Activated CD4-positive, alpha-beta T cell treated with anti-CD3 and anti-CD28 coated beads, Interleukin-2, amount 50 U/mL, for 4 hours (primary cell): Measurements from ENCODE around the gene ZNF518B.

Experiments
- DNase-seq, 2 experiments: peaks; one replicate each; pipeline ENCODE4 v3.0.0-alpha.2; 2020

ZNF518B gene

DNA sequence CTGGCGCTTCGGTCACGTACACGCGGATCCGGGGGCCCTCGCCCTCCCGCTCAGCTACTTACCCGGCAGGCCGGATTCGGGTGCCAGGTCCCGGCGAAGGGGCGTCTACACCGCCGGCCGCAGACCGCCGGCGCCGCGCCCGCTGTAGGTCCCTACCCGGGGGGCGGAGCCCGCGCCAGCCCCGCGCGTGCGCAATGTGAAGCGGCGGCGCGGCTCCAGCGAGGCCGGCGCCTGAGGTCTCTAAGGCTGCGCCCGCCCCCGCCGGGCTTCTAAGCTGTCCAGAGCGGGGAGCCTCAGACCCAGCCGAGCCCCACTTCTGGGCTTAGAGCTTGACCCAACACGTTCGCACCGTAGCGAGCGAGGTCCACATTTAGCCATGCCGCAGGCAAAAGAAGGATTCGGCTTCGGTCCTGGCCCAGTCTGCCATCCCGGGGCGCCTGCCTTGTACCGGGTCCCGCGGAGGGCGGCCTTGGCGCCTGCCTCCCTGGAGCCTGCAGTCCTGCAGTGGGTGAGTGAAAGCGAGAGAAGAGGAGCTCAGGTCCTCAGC is at the start of gene ZNF518B:
ZNF518B (minus strand) TSS at position 172 of the 547 bp plus-strand sequence. CDS start 11,098 bp downstream, outside the sequence.
- DNase-seq: peak; percentile 57 to 62

DNA sequence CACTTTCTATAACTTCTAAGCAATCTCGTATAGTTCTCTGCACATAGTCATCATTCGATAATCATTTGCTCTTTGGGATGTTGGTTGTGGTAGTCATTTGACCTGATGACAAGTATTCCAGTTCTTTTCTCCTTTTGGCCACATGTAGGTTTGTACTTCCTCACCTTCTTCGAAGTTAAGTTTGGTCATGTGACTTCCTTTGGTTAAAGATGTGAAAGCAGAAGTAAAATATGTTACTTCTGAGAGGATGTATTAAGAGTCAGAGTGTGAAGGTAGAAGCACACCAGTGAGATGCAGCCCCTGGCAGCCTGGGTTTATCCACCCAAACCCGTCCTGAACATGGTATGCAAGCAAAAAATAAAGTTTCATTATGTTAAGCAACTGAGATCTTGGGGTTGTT is 48.9 kb upstream of the ZNF518B start:
- no peak for DNase-seq

DNA sequence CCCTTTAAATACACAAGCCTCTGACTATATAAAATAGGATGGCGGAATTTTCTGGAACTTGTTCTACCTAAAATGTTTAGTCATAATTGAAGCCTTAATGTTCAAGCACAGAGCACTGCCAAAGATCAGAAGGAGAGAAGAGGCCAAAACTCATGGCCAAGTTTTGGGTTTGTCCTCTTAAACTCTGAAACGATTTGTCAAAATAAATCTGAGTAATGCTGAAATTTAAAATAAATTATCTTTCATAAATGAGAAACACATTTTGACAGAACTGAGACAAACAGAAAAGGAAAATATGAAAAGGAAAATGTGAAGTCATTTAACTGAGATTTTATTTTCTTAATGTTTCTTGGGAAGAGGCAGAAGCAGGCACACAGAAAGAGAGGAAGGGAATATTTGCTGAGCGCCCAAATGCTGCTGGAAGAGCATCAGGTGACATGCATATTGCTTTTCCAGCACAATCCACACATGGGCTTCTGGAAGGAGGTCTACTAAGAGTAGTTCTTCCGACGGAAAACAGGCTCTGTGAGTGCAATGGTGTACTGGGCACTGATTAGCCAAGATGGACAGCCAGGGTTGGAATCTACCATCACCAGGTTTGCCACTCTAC is 47.4 kb upstream of the ZNF518B start:
- no peak for DNase-seq

DNA sequence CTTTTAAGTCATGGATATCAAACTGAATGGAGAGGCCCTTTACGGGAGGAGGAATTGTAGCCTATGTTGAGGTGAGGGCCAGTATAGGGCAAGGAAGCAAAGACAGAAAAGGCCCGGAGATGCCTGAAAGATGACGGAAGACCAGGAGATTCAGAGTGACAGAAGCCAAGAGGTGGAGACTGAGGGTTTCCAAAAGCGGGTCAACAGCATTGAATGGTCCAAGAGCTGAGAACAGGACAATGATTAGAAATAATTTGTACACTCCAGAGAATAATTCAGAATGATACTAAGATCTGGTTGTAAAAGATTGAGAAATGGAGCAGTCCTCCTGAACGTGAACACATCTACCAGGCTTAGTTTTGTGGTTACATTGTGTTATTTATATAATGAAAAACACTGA is 45.5 kb upstream of the ZNF518B start:
- DNase-seq: no peak

GRCh38 chr4:10500776-10501175 is 43.5 kb upstream of the ZNF518B start:
- DNase-seq: no peak

- no peak for DNase-seq
Observed at GRCh38 chr4:10496200-10496599, 39.0 kb upstream of the ZNF518B start.

- DNase-seq: no peak
Observed at GRCh38 chr4:10495651-10496050, 38.4 kb upstream of the ZNF518B start.

GRCh38 chr4:10492464-10492863 is 35.2 kb upstream of the ZNF518B start:
- DNase-seq: no peak

DNA sequence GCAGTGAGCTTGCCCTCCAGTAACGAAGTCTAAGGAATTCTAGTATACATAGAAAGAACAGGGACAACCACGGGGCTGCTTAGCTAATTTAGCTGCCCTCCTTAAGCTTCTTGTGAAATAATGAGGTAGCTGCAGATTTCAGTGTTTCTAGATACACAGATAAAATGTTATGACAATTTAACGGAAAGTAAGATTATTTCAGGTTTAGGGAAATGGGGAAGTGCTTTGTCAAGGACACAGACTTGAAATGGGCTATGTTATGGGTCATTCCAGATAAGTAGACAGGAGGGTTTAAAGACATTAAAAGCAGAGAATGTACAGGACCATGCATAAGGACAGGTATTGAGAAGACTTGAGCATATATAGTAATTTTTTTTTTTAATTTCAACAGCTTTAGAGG is 34.2 kb upstream of the ZNF518B start:
- DNase-seq: no peak

GRCh38 chr4:10490996-10491395 is 33.8 kb upstream of the ZNF518B start:
- DNase-seq: no peak

- DNase-seq: no peak
Observed at GRCh38 chr4:10482913-10483312, 25.7 kb upstream of the ZNF518B start.

- no peak for DNase-seq
Observed at GRCh38 chr4:10480616-10481015, 23.4 kb upstream of the ZNF518B start.

DNA sequence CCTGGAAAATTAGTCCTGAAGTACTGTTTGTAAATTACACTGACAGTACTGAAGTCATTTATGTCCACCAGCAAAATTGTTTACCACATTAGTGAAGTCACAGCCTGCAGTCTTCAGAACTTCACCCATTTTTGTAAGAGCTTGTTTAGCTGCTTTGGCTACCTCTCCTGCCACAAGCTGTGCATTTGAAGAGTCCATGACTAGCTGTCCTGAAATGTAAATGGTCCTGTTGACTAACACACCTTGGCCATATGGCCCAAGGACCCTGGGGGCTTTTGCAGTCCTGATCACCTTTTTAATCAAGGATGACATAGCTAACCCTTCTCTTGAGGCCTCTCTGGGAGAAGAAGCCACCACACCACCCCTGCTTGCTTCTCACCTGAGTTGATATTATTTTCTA is 21.4 kb upstream of the ZNF518B start:
- no peak for DNase-seq

DNA sequence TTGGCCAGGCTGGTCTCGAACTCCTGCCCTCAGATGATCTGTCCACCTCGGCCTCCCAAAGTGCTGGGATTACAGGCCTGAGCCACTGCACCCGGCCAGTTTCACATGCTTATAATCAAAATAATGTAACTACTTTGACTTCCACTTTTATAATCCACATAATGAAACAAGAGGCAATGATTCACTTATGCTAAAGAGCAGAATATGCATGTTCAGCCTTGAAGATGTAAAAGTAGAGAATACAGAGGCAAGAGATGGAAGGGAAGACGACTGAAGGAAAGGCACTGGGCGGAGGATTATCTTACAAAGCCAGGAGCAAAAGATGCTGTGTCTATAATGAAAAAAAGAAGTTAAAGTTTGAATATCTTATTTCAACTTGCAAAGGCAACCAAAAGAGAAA is 13.3 kb upstream of the ZNF518B start:
- no peak for DNase-seq

- DNase-seq: no peak
Observed at GRCh38 chr4:10466161-10466560, 8.9 kb upstream of the ZNF518B start.

DNA sequence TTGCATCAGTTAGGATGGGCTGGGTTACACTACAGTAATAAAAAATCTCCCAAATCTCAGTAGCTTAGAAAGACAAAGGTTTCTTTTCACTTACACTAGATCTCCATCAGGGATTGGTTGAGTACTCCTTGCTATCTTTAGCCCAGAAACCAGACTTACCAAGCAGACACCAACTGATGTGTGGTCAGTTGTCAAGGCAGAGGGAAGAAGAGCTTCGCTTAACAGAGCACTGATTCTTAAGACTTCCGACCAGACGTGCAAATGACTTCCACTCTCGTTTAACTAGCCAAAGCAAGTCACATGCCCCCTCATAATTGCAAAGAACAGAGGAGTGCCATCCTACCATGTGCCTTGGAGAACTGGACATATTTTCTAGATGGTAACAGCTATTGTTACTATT is 5.7 kb upstream of the ZNF518B start:
- no peak for DNase-seq

- DNase-seq: no peak
Observed at GRCh38 chr4:10461850-10462400, 4.7 kb upstream of the ZNF518B start.

DNA sequence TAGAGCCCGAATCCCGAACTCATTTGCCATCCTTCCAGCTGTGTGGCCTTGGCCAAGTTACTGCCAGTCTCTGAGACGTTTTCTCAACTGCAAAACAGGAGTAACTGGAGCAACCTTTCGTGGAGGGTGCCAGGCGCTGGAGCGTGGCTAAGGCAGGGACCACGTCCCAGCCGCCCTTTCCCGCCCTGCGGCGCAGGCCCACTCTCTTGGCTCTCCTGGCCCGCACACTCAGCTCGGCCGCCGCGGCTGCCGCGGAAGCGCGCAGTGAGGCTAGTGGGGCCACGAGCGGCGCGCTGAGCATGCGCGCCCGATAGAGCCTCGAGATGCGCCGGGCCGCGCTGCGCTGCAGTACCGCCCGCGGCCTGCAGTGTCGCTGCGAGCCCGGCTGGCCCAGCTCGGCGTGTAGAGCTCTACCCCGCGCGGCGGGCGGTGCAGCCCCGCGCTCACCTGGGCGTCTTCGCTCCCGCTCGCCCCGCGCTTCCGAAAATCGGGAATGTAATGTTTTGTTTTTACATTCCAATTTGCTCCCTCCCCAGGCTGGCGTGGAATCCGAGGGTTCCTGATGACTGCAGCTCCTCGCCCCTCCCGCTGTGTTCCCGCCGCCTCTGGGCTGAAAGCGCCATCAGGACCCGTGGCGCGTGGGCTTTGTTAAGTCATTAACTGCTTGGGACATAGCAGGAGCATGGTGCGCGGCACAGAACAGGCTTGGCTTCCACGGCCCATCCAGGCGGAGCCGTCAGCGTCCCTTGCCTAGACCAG is 4.0 kb upstream of the ZNF518B start:
- DNase-seq: peak; percentile 54 to 64

GRCh38 chr4:10460313-10461047 is 3.3 kb upstream of the ZNF518B start:
- DNase-seq: no peak

DNA sequence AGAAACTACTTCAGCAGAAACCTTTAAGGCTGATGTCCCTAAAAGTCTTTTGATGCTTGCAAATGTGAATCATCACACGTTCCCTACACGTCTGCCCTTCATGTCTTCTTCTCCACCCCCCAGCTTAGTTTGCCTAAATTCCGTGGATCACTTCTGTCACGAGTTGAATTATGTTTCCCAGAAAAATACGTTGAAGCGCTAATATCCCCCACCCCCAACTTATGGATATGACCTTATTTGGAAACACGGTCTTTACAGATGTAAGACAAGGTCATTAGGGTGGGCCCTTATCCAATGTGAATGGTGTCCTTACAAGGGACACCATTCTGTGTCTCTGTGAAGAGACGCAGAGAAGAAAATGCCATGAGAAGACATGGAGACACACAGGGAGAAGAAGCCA is 2.1 kb upstream of the ZNF518B start:
- no peak for DNase-seq

GRCh38 chr4:10458177-10458576 is 951 bp upstream of the ZNF518B start:
- no peak for DNase-seq

DNA sequence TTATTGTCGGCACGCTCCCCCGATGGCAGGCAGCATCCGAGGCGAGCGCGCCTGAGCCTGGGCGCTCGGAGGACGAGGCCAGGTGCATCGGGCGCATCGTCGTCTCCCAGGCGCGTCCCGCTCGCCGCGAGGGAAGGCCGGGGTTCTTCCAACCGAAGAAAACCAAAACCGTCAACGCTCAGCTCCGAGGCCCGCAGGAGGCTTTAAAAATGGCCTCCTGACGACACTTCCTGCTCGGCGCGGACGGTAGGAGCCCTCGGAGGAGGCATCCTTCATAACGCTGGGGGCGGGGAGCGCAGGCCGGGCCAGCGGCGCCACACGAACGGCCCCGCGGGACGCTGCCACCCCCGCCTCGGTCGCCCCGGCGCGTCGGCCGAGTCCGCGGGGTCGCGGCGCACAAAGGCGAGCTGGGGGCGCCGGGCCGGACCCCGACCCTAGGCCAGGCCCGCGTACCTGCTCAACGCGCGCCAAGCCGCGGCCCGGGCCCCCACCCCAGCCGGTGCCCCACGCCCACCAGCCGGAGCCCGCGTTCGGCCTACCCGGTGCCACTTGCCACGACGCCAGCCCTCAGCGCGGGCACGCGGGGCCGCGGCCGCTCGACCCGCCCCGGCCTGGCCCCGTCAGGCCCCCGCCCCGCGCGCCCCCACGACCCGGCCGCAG is 501 bp downstream of the ZNF518B start:
- peak; percentile 40 to 45 for DNase-seq

- no peak for DNase-seq
Observed at GRCh38 chr4:10456260-10456594, 999 bp downstream of the ZNF518B start.
